ENCODE results near the gene MYBPHL. TPM values are rescaled to one million over a fixed set of nuclear protein-coding genes. Genes with fewer than 3 reads are reported as not detected.

Gene MYBPHL
- polyA plus RNA-seq (2013, experiment 1 of 4), result not detected
- not detected for polyA plus RNA-seq (2013, experiment 2 of 4)
- polyA plus RNA-seq (2013, experiment 3 of 4), result not detected
- not detected for polyA plus RNA-seq (2013, experiment 4 of 4)

- Histone ChIP-seq H3K4me3 (ENCODE audit: insufficient read depth, low read depth, low read length) (no peak within 1 kb of the TSS), H3K36me3 (ENCODE audit: control insufficient read depth, insufficient read depth, low read length) (no peaks in the 10 kb centered on the region), H3K4me1 (ENCODE audit: control insufficient read depth, insufficient read depth, low read length) (peaks cover 27% of the 10 kb centered on the region), H3K27ac (ENCODE audit: insufficient read depth, low read depth, low read length, poor library complexity, severe bottlenecking) (no peak within 1 kb of the TSS), H3K9me3 (ENCODE audit: control insufficient read depth, low read length) (no peaks in the 10 kb centered on the region), H3K27me3 (ENCODE audit: control insufficient read depth, insufficient read depth, low read length, poor library complexity, severe bottlenecking) (no peaks in the 10 kb centered on the region)
- 77 to 84% methylated on average over 7 of the region's 7 CpGs for WGBS, 2 experiments
These were observed at the start of gene MYBPHL for GRCh38 chr1:109306832-109307273. MYBPHL (minus strand) TSS chr1:109307011; CDS start chr1:109306991, 20 bp downstream.

GRCh38 chr1:109356505-109356904 is 49.7 kb upstream of the MYBPHL start:
- Histone ChIP-seq H3K4me3 (ENCODE audit: insufficient read depth, low read depth, low read length) (no peak overlapping the region), H3K36me3 (ENCODE audit: control insufficient read depth, insufficient read depth, low read length) (no peaks in the 10 kb centered on the region), H3K27ac (ENCODE audit: insufficient read depth, low read depth, low read length, poor library complexity, severe bottlenecking) (no peak overlapping the region), H3K9me3 (ENCODE audit: control insufficient read depth, low read length) (no peaks in the 10 kb centered on the region), H3K4me1 (ENCODE audit: control insufficient read depth, insufficient read depth, low read length) (no peaks in the 10 kb centered on the region), H3K27me3 (ENCODE audit: control insufficient read depth, insufficient read depth, low read length, poor library complexity, severe bottlenecking) (no peaks in the 10 kb centered on the region)
- WGBS, 2 experiments, result 83 to 100% methylated on average over 1 of the region's 1 CpG

- H3K36me3 ChIP-seq (ENCODE audit: control insufficient read depth, insufficient read depth, low read length), result no peaks in the 10 kb centered on the region
- WGBS, 2 experiments, result 93 to 97% methylated on average over 3 of the region's 3 CpGs
- no peaks in the 10 kb centered on the region for H3K9me3 ChIP-seq (ENCODE audit: control insufficient read depth, low read length)
- H3K27me3 ChIP-seq (ENCODE audit: control insufficient read depth, insufficient read depth, low read length, poor library complexity, severe bottlenecking), result no peaks in the 10 kb centered on the region
- no peak overlapping the region for H3K4me3 ChIP-seq (ENCODE audit: insufficient read depth, low read depth, low read length)
- H3K4me1 ChIP-seq (ENCODE audit: control insufficient read depth, insufficient read depth, low read length), result no peaks in the 10 kb centered on the region
- no peak overlapping the region for H3K27ac ChIP-seq (ENCODE audit: insufficient read depth, low read depth, low read length, poor library complexity, severe bottlenecking)
These were observed 48.1 kb upstream of the MYBPHL start for GRCh38 chr1:109354929-109355328.

GRCh38 chr1:109351457-109351856 is 44.6 kb upstream of the MYBPHL start:
- Histone ChIP-seq H3K9me3 (ENCODE audit: control insufficient read depth, low read length) (no peaks in the 10 kb centered on the region), H3K36me3 (ENCODE audit: control insufficient read depth, insufficient read depth, low read length) (peaks cover 4% of the 10 kb centered on the region), H3K27me3 (ENCODE audit: control insufficient read depth, insufficient read depth, low read length, poor library complexity, severe bottlenecking) (no peaks in the 10 kb centered on the region), H3K4me1 (ENCODE audit: control insufficient read depth, insufficient read depth, low read length) (no peaks in the 10 kb centered on the region), H3K4me3 (ENCODE audit: insufficient read depth, low read depth, low read length) (no peak overlapping the region), H3K27ac (ENCODE audit: insufficient read depth, low read depth, low read length, poor library complexity, severe bottlenecking) (no peak overlapping the region)
- 94 to 95% methylated on average over 5 of the region's 5 CpGs for WGBS, 2 experiments

- Histone ChIP-seq H3K27ac (ENCODE audit: insufficient read depth, low read depth, low read length, poor library complexity, severe bottlenecking) (no peak overlapping the region), H3K4me1 (ENCODE audit: control insufficient read depth, insufficient read depth, low read length) (no peaks in the 10 kb centered on the region), H3K27me3 (ENCODE audit: control insufficient read depth, insufficient read depth, low read length, poor library complexity, severe bottlenecking) (no peaks in the 10 kb centered on the region), H3K4me3 (ENCODE audit: insufficient read depth, low read depth, low read length) (no peak overlapping the region), H3K9me3 (ENCODE audit: control insufficient read depth, low read length) (no peaks in the 10 kb centered on the region), H3K36me3 (ENCODE audit: control insufficient read depth, insufficient read depth, low read length) (peaks cover 4% of the 10 kb centered on the region)
- 97 to 100% methylated on average over 1 of the region's 1 CpG for WGBS, 2 experiments
These were observed 43.8 kb upstream of the MYBPHL start for GRCh38 chr1:109350655-109351054.

GRCh38 chr1:109350182-109350581 is 43.4 kb upstream of the MYBPHL start:
- Histone ChIP-seq H3K4me1 (ENCODE audit: control insufficient read depth, insufficient read depth, low read length) (no peaks in the 10 kb centered on the region), H3K9me3 (ENCODE audit: control insufficient read depth, low read length) (no peaks in the 10 kb centered on the region), H3K27me3 (ENCODE audit: control insufficient read depth, insufficient read depth, low read length, poor library complexity, severe bottlenecking) (no peaks in the 10 kb centered on the region), H3K27ac (ENCODE audit: insufficient read depth, low read depth, low read length, poor library complexity, severe bottlenecking) (no peak overlapping the region), H3K4me3 (ENCODE audit: insufficient read depth, low read depth, low read length) (no peak overlapping the region), H3K36me3 (ENCODE audit: control insufficient read depth, insufficient read depth, low read length) (peaks cover 4% of the 10 kb centered on the region)
- 69 to 79% methylated on average over 4 of the region's 4 CpGs for WGBS, 2 experiments

GRCh38 chr1:109347511-109347910 is 40.7 kb upstream of the MYBPHL start:
- H3K9me3 ChIP-seq (ENCODE audit: control insufficient read depth, low read length), result no peaks in the 10 kb centered on the region
- peaks cover 4% of the 10 kb centered on the region for H3K36me3 ChIP-seq (ENCODE audit: control insufficient read depth, insufficient read depth, low read length)
- H3K4me3 ChIP-seq (ENCODE audit: insufficient read depth, low read depth, low read length), result no peak overlapping the region
- no peaks in the 10 kb centered on the region for H3K27me3 ChIP-seq (ENCODE audit: control insufficient read depth, insufficient read depth, low read length, poor library complexity, severe bottlenecking)
- 95 to 97% methylated on average over 6 of the region's 6 CpGs for WGBS, 2 experiments
- no peak overlapping the region for H3K27ac ChIP-seq (ENCODE audit: insufficient read depth, low read depth, low read length, poor library complexity, severe bottlenecking)
- no peaks in the 10 kb centered on the region for H3K4me1 ChIP-seq (ENCODE audit: control insufficient read depth, insufficient read depth, low read length)

GRCh38 chr1:109341944-109342930 is 35.4 kb upstream of the MYBPHL start:
- no peaks in the 10 kb centered on the region for H3K27me3 ChIP-seq (ENCODE audit: control insufficient read depth, insufficient read depth, low read length, poor library complexity, severe bottlenecking)
- H3K4me3 ChIP-seq (ENCODE audit: insufficient read depth, low read depth, low read length), result no peak overlapping the region
- no peaks in the 10 kb centered on the region for H3K9me3 ChIP-seq (ENCODE audit: control insufficient read depth, low read length)
- H3K4me1 ChIP-seq (ENCODE audit: control insufficient read depth, insufficient read depth, low read length), result no peaks in the 10 kb centered on the region
- WGBS, 2 experiments, result 97% methylated on average over 7 to 9 of the region's 9 CpGs
- no peak overlapping the region for H3K27ac ChIP-seq (ENCODE audit: insufficient read depth, low read depth, low read length, poor library complexity, severe bottlenecking)
- H3K36me3 ChIP-seq (ENCODE audit: control insufficient read depth, insufficient read depth, low read length), result peaks cover 20% of the 10 kb centered on the region

GRCh38 chr1:109338608-109339007 is 31.8 kb upstream of the MYBPHL start:
- H3K27me3 ChIP-seq (ENCODE audit: control insufficient read depth, insufficient read depth, low read length, poor library complexity, severe bottlenecking), result no peaks in the 10 kb centered on the region
- peaks cover 35% of the 10 kb centered on the region for H3K36me3 ChIP-seq (ENCODE audit: control insufficient read depth, insufficient read depth, low read length)
- H3K4me3 ChIP-seq (ENCODE audit: insufficient read depth, low read depth, low read length), result no peak overlapping the region
- no peaks in the 10 kb centered on the region for H3K9me3 ChIP-seq (ENCODE audit: control insufficient read depth, low read length)
- no peaks in the 10 kb centered on the region for H3K4me1 ChIP-seq (ENCODE audit: control insufficient read depth, insufficient read depth, low read length)
- no peak overlapping the region for H3K27ac ChIP-seq (ENCODE audit: insufficient read depth, low read depth, low read length, poor library complexity, severe bottlenecking)
- 94 to 98% methylated on average over 3 of the region's 3 CpGs for WGBS, 2 experiments

- Histone ChIP-seq H3K4me3 (ENCODE audit: insufficient read depth, low read depth, low read length) (no peak overlapping the region), H3K4me1 (ENCODE audit: control insufficient read depth, insufficient read depth, low read length) (no peaks in the 10 kb centered on the region), H3K27me3 (ENCODE audit: control insufficient read depth, insufficient read depth, low read length, poor library complexity, severe bottlenecking) (no peaks in the 10 kb centered on the region), H3K27ac (ENCODE audit: insufficient read depth, low read depth, low read length, poor library complexity, severe bottlenecking) (no peak overlapping the region), H3K9me3 (ENCODE audit: control insufficient read depth, low read length) (no peaks in the 10 kb centered on the region), H3K36me3 (ENCODE audit: control insufficient read depth, insufficient read depth, low read length) (peaks cover 35% of the 10 kb centered on the region)
- WGBS, 2 experiments, result 96 to 98% methylated on average over 4 of the region's 6 CpGs
These were observed 31.3 kb upstream of the MYBPHL start for GRCh38 chr1:109338091-109338490.

Measured in ectodermal cell (in vitro differentiated cells).